EH (cell line): ENCODE results near the gene RNH1.

ENCODE experiments used
- DNase-seq: peaks from one replicate; pipeline ENCODE4 v3.0.0-alpha.2; 2015; ENCODE audit warnings: low read depth

RNH1 gene

GRCh38 chr11:459511-460220 is 47.4 kb downstream of the RNH1 start:
- DNase-seq: no peak

DNA sequence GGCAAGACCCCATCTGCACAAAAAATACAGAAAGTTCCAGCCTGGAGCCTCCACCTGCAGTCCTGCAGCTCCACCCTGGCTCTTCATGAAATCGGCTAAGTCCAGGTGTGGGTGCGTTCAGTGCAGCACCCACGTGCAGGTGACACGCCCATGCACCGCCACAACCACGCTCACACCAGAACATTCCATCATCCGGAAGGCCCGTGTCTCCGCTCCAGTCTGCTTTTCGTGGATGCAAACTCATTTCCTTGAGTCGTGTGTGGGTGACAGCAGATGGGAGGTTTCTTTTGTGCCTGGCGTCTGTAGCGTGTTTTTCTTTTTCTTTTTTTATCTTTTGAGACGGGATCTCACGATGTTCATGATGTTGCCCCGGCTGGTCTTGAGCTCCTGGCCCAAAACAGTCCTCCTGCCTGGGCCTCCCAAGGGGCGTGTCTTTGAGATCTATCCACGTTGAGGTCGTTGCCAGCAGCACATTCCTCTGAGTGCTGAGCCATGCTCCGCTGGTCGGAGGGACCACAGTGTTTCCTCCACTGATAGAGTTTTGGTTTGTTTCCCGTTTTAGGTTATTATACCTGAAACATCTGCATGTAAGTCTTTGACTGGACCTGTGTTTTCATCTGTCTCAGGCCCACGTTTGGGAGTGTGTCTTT is 49.8 kb downstream of the RNH1 start:
- no peak for DNase-seq

DNA sequence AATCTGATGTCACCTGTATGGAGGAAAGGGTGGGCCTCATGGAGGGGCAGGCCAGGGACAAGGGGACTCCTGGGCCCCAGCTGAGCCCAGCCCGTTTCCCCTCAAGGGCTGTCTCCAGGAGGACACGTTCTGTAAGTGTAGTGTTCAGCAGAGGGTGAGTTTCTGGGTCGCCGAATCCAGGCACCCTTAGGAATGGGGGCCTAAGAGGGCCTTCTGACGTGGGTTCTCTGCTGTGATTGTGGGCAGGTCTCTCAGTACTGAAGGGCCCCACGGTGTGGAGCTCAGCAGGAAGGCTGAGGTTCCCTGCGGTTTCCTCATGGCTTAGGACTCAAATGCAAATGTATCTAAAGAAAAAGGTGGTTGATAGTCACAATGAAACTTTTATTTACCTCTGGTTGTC is 50.5 kb downstream of the RNH1 start:
- DNase-seq: no peak

DNA sequence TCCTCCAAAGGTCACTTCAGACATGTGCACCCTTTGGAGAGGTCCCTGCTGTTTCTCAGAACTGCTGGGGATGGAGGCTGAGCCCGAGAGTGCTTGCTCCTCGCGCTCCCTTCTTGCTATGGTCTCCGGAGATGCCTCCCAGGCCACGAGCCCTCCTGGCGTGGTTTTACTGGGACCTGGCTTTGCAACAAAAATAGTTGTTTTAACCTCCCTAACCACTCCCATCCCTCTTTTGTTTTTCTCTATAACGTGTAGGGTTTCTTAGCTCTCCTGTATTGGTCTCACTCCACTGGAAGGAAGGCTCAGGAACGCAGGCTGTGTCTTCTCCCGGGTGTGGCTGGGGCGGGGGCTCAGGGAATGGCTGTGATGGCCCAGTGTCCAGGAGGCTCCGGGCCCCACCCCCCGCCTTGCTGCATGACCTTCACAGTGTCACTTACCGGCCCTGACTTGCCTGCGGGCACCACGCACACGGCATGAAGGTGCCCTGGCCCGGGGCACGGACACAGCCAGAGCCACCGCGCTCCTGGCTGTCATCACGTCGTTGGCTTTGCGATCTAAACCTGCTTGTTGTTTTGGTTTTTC is 51.4 kb downstream of the RNH1 start:
- no peak for DNase-seq

DNA sequence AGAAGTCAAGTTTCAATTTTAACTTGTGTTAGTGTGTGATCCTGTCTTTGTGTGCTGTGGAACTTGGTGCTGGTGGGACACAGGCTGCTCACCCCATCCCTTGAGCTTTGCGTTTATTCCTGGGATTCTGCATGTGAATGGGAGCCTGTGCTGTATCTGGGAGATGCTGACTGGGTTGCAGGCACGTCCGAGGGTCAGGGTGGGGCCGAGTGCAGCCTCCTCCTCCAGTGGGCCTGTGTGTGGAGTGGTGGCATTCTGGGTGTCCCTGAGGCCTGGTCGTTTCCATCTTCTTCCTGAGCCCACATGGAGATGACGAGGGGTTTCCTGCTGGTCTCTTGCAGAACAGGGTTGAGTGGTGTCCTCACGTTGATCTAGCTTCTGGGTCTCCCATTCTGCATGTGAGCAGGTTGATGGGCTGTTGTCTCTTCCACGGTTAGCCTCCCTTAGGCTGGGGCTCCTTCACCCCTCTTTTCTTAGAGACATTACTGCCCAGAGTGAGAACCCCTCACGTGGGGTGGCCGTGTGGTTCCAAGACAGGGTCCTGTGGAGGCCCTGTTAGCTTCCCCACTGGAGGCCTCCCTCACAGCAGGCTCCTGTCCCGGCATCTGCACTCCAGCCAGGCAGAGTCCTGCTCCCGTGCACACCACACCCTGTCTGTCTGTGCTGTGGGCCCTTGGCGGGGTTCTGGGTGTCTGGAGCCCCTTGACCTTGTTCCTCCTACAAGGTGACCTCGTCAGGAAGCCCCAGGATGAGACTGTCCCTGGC is 52.1 kb downstream of the RNH1 start:
- DNase-seq: no peak

GRCh38 chr11:454043-454442 is 53.0 kb downstream of the RNH1 start:
- no peak for DNase-seq

DNA sequence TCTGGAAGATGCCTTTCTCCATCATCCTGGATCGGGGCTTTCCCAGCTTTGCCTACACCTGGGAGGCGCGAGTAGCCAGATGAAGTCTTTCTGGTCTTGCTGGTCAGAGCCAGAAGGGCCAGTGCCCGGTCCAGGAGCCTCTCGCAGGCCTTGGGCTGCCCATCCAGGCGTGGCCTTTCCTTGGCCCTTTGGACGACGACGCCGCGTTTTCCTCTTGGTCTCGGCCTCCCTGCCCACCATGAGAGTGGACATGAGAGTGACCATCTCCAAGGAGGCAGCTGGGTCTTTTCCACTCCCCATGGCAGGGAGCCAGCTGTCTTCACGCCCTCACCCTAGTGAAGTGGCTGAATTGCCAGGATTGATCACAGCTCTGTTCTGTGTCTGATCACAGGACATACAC is 53.5 kb downstream of the RNH1 start:
- no peak for DNase-seq

DNA sequence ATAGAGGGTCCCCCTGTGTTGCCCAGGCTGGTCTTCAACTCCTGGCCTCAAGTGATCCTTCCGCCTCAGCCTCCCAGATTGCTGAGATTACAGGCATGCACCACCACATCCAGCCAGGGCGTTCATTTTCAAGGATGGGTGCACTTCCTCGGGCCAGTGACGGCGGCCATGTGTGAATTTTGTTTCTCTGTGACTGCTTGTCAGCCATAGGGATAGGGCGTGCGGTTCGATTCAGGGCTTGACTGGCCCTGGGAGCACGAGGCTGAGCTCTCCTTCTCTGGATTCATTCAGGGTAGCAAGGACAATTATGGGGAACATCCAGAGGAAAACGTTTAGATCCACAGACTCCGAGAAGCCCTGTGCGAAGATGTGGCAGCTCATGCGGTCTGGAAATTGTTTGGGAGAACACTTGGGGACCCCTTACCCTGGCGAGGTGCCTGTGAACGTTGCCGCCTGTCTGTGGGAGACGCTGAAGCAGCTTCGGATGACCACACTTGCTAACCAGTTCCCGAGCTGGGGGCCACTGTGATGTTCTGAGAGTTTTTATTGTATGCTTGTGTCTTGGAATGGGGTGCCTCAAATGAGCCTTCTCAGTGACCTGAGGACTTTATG is 54.0 kb downstream of the RNH1 start:
- DNase-seq: no peak

DNA sequence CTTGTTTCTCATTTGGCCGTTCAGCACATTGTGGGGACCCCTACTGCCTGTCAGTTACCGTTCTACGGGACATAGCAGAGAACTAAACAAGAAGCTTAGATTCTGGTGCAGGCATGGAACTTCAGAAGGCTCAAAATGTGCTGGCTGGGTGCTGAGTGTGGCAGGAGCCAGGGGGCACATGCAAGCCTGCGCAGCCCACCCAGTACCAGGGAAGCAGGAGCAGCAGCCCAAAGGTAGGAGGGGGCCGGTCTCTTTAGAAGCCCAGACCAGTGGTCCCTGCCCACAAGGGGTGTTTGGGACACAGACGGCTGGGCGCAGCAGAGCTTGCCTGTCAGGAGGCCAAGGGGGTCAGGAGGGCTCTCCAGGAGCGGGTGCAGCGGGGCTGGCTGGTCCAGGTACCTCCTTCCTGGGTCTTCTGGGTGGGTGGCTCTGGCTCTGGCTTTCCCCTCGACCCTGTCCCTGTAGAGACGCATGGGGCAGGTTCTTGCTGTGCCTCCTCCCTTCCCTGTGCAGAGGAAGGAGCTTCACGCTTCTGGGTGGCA is 54.8 kb downstream of the RNH1 start:
- no peak for DNase-seq

DNA sequence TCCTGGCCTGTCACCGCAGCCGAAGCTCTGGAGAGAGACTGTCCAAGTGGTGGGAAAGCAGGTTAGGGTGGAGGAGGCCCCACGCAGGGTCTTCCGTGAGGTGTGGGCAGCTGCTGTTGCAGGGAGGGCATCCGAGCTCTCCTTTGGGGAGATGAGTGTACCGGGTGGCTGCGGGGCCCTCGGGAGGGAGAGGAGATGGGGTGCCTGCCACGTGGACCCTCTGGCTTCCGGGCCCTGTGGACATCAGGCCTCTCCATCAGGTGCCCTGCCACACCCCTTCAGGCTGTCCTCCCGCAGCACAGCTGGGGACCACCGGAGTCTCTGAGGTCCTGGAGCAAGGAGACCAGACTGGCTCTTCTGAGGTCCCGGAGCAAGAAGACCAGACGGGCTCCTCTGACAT is 55.3 kb downstream of the RNH1 start:
- DNase-seq: no peak

GRCh38 chr11:450809-451451 is 56.1 kb downstream of the RNH1 start:
- DNase-seq: peak; percentile 77

DNA sequence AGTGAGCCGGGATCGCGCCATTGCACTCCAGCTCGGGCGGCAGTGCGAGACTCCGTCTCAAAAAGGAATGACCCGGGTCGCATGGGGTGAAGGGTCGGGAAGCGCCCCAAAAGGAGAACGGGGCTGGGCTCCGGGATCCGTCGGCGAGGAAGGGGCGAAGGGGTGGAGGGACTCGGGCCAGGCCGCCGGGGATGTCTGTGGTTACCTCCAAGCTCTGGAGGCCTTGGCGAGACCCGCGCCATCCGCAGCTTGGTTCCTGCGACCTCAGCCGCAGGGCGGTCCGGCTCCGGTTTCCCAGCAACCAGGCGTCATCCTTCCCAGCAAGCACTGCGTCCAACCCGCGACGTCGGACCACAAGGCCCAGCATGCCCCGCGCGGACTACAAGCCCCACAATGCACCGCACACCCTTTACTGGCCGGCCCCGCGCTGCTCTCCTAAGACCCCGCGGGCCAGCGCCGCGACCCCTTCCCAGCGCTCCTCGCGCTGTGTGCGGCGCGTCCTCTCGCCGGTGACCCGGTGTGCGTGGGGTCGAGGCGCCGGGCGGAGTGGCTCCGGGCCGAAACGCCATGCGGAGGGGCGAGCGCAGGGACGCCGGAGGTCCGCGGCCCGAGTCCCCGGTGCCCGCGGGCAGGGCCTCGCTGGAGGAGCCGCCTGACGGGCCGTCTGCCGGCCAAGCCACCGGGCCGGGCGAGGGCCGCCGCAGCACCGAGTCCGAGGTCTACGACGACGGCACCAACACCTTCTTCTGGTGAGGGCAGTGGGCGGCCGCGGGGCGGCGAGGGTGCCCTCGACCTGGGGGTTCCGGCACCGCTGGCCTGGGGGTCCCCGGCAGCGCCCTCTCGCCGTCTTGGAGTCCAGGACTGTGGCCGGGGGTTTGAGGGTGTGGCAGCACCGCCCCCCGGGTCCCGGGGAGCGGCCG is 56.9 kb downstream of the RNH1 start, which contains the start of gene PTDSS2:
TSS of gene PTDSS2 (plus strand) at position 391 of the 920 bp plus-strand sequence. CDS start at position 568, 177 bp downstream.
- DNase-seq: peak; percentile 95

- DNase-seq: peak; percentile 87
Measured at GRCh38 chr11:447923-448731, 58.9 kb downstream of the RNH1 start.

GRCh38 chr11:446891-447290 is 60.2 kb downstream of the RNH1 start:
- no peak for DNase-seq

DNA sequence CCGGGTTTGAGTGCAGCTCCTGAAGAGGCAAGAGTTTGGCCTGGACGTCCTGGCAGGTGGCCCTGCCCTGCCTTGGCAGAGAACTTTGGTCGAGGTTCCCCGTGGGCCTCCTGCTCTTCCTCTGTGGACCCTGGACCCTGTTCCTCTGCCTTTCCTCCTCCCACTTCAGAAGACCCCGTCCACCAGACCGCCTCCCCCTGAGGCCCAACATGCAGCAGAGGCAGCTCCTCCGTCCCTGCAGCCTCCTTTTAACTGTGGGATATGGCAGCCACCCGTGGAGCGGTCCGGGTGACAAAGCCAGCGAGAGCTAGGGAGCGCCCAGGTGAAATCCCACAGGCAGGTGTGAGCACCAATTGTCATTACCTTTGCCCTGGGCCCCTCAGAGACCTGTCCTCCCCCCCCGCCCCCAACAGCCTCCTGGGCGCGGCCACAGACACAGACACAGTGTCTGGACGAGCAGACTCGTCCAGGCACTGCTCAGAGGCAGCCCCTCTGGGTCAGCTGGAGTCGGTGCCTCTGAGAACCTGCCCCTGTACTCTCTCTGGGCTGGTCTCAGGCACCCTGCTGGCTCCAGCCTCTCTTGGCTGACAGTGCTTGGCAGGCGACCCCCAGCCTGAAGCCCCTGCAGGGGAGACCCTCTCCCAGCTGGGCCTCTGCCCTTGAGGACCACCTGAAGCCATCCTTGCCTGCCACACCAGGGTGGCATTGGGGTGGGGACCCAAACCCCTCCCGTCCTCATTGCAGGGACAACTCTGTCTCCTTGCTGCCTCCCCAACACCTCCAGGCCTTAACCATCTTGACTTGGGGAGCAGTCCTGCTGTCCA is 61.1 kb downstream of the RNH1 start:
- no peak for DNase-seq
